HG03432 (cell line): Measurements from ENCODE around the gene SPDYC.

Source experiments
- ATAC-seq: cut with Tn5 transposase; IDR thresholded peaks from one replicate; pipeline ENCODE4 v1.9.1; 2021; ENCODE audit warnings: mild to moderate bottlenecking, moderate library complexity; ENCODE audit not compliant: unreplicated experiment

Gene SPDYC

GRCh38 chr11:65170058-65170534 is at the start of gene SPDYC:
TSS of gene SPDYC (plus strand) at chr11:65170233. CDS start at chr11:65171358, 1,125 bp downstream.
- no peak for ATAC-seq

GRCh38 chr11:65120831-65121230 is 49.2 kb upstream of the SPDYC start:
- ATAC-seq: no peak

- no peak for ATAC-seq
Measured at GRCh38 chr11:65121447-65121864, 48.6 kb upstream of the SPDYC start.

GRCh38 chr11:65121865-65122696 is 48.0 kb upstream of the SPDYC start, which contains the start of the genes FAU and MRPL49:
TSS of gene FAU (minus strand) at chr11:65122134. CDS start at chr11:65121813, 321 bp downstream.
TSS of gene MRPL49 (plus strand) at chr11:65122321. CDS start at chr11:65122347, 26 bp downstream.
- ATAC-seq: peak; percentile 71

- ATAC-seq: no peak
Measured at GRCh38 chr11:65124480-65125196, 45.4 kb upstream of the SPDYC start.

- no peak for ATAC-seq
Measured at GRCh38 chr11:65125197-65126056, 44.6 kb upstream of the SPDYC start.

- no peak for ATAC-seq
Measured at GRCh38 chr11:65126624-65127274, 43.3 kb upstream of the SPDYC start.

GRCh38 chr11:65127473-65128181 is 42.4 kb upstream of the SPDYC start:
- no peak for ATAC-seq

- ATAC-seq: no peak
Measured at GRCh38 chr11:65128182-65129145, 41.6 kb upstream of the SPDYC start.

- no peak for ATAC-seq
Measured at GRCh38 chr11:65129649-65130441, 40.2 kb upstream of the SPDYC start.

GRCh38 chr11:65130631-65131416 is 39.2 kb upstream of the SPDYC start:
- ATAC-seq: no peak

GRCh38 chr11:65131417-65131776 is 38.6 kb upstream of the SPDYC start:
- no peak for ATAC-seq

- ATAC-seq: no peak
Measured at GRCh38 chr11:65131895-65132237, 38.2 kb upstream of the SPDYC start.

GRCh38 chr11:65132238-65132987 is 37.6 kb upstream of the SPDYC start:
- peak; percentile 33 for ATAC-seq

GRCh38 chr11:65132988-65133700 is 36.9 kb upstream of the SPDYC start:
- ATAC-seq: no peak

- no peak for ATAC-seq
Measured at GRCh38 chr11:65133724-65134123, 36.3 kb upstream of the SPDYC start.
